ENCODE data around the gene FTO.
A peak's percentile ranks its signal among the peaks of the same experiment; 100 is the strongest.

The FTO gene

GRCh38 chr16:53740933-53741531 lies 37.1 kb downstream of the FTO start:
- CTCF ChIA-PET: interaction anchor here (0.6 to 4.4 kb wide), 4 partner anchors 11 to 37 kb away, joined by 3 to 44 read pairs (median 3); partner anchors contain the start of genes FTO and RPGRIP1L
- POLR2A ChIA-PET: no interaction called here
- H3K4me3 ChIP-seq (ENCODE audit: low read depth, low read length): no peak overlapping the region
- TF ChIP-seq CTCF (IDR thresholded peaks at IDR 0.05; ENCODE audit: insufficient read depth, low read length, missing control alignments): no peak
- no peak for DNase-seq (ENCODE audit: low read depth, low spot score)

GRCh38 chr16:53741546-53741945 lies 37.6 kb downstream of the FTO start:
- CTCF ChIA-PET: interaction anchor here (0.6 to 4.4 kb wide), 4 partner anchors 12 to 37 kb away, joined by 3 to 44 read pairs (median 3); partner anchors contain the start of genes FTO and RPGRIP1L
- POLR2A ChIA-PET: no interaction called here
- DNase-seq (ENCODE audit: low read depth, low spot score): no peak

GRCh38 chr16:53743149-53743566 lies 39.2 kb downstream of the FTO start:
- CTCF ChIA-PET: interaction anchor here (0.7 to 4.4 kb wide), 16 partner anchors 8 to 761 kb away, joined by 3 to 44 read pairs (median 4); no protein-coding TSS in a partner anchor

More at GRCh38 chr16:53741546-53741945, 37.6 kb downstream of the FTO start:
- TF ChIP-seq CTCF (IDR thresholded peaks at IDR 0.05; ENCODE audit: insufficient read depth, low read length, missing control alignments): no peak
- no peak overlapping the region for H3K4me3 ChIP-seq (ENCODE audit: low read depth, low read length)

GRCh38 chr16:53744449-53744848 lies 40.5 kb downstream of the FTO start:
- DNase-seq (ENCODE audit: low read depth, low spot score): no peak
- TF ChIP-seq CTCF (IDR thresholded peaks at IDR 0.05; ENCODE audit: insufficient read depth, low read length, missing control alignments): no peak
- CTCF ChIA-PET: interaction anchor here (0.8 to 4.4 kb wide), 7 partner anchors 9 to 194 kb away, joined by 3 to 44 read pairs (median 5); no protein-coding TSS in a partner anchor
- POLR2A ChIA-PET: no interaction called here
- H3K4me3 ChIP-seq (ENCODE audit: low read depth, low read length): no peak overlapping the region

More at GRCh38 chr16:53743149-53743566, 39.2 kb downstream of the FTO start:
- H3K4me3 ChIP-seq (ENCODE audit: low read depth, low read length): no peak overlapping the region
- DNase-seq (ENCODE audit: low read depth, low spot score): no peak
- POLR2A ChIA-PET: no interaction called here
- peak; percentile 32 for TF ChIP-seq CTCF (IDR thresholded peaks at IDR 0.05; ENCODE audit: insufficient read depth, low read length, missing control alignments)

GRCh38 chr16:53745086-53745485 lies 41.1 kb downstream of the FTO start:
- DNase-seq (ENCODE audit: low read depth, low spot score): no peak
- no peak for TF ChIP-seq CTCF (IDR thresholded peaks at IDR 0.05; ENCODE audit: insufficient read depth, low read length, missing control alignments)
- no peak overlapping the region for H3K4me3 ChIP-seq (ENCODE audit: low read depth, low read length)
- CTCF ChIA-PET: interaction anchor here (0.7 to 4.4 kb wide), 8 partner anchors 9 to 197 kb away, joined by 3 to 44 read pairs (median 4); no protein-coding TSS in a partner anchor
- POLR2A ChIA-PET: interaction anchor here (1.1 kb wide), 1 partner anchor 1186 kb away, joined by 3 read pairs; the partner anchor contains the start of gene IRX5

GRCh38 chr16:53745753-53746266 lies 41.9 kb downstream of the FTO start:
- ChIA-PET CTCF (interaction anchor here (0.7 to 1.5 kb wide), 4 partner anchors 8 to 196 kb away, joined by 3 to 5 read pairs (median 4); no protein-coding TSS in a partner anchor), POLR2A (interaction anchor here (1.1 kb wide), 1 partner anchor 1185 kb away, joined by 3 read pairs; the partner anchor contains the start of gene IRX5)
- no peak overlapping the region for H3K4me3 ChIP-seq (ENCODE audit: low read depth, low read length)
- TF ChIP-seq CTCF (IDR thresholded peaks at IDR 0.05; ENCODE audit: insufficient read depth, low read length, missing control alignments): no peak
- no peak for DNase-seq (ENCODE audit: low read depth, low spot score)
